GM12865 (cell line): Measurements from ENCODE around the gene CYP2J2.
"Not testable (repeated sequence)": the region's sequence is repeated elsewhere in the genome, so short reads cannot be mapped to it uniquely, and the experiment has no call there.

ENCODE experiments used
- DNase-seq: peaks from one replicate; pipeline ENCODE4 v3.0.0; 2010; ENCODE audit warnings: low read depth
- H3K4me3 ChIP-seq: 2 replicates; pipeline ENCODE4 v1.5.1; 2011; ENCODE audit warnings: mild to moderate bottlenecking, low read depth, low read length, control low read depth
- CTCF ChIP-seq: IDR thresholded peaks from 2 replicates; pipeline ENCODE4 v1.5.1; 2011; ENCODE audit warnings: low read length, control low read depth, low read depth, inconsistent platforms; ENCODE audit not compliant: insufficient read depth; ENCODE audit errors: missing control alignments

The CYP2J2 gene

GRCh38 chr1:59939393-59939792, 12.8 kb upstream of the CYP2J2 start:
- no peak overlapping the region for H3K4me3 ChIP-seq
- no peak for DNase-seq
- TF ChIP-seq CTCF: no peak

GRCh38 chr1:59937636-59938210, 11.2 kb upstream of the CYP2J2 start:
- no peak for TF ChIP-seq CTCF
- DNase-seq: no peak
- H3K4me3 ChIP-seq: no peak overlapping the region

GRCh38 chr1:59936358-59936821, 9.8 kb upstream of the CYP2J2 start:
- no peak overlapping the region for H3K4me3 ChIP-seq
- TF ChIP-seq CTCF: no peak
- DNase-seq: no peak

- DNase-seq: no peak
- H3K4me3 ChIP-seq: no peak overlapping the region
- TF ChIP-seq CTCF: no peak
Observed at GRCh38 chr1:59928996-59929395, 2.4 kb upstream of the CYP2J2 start.

GRCh38 chr1:59927213-59927612, 640 bp upstream of the CYP2J2 start:
- H3K4me3 ChIP-seq: no peak overlapping the region
- no peak for DNase-seq
- TF ChIP-seq CTCF: no peak

GRCh38 chr1:59924653-59925052, 1.9 kb downstream of the CYP2J2 start:
- no peak overlapping the region for H3K4me3 ChIP-seq
- no peak for DNase-seq
- TF ChIP-seq CTCF: no peak

- not testable (repeated sequence) for H3K4me3 ChIP-seq, DNase-seq
Observed at GRCh38 chr1:59921258-59921899, 5.2 kb downstream of the CYP2J2 start.
